WTC11 (cell line): ENCODE results near the gene FBXO41. TPM values are rescaled to one million over a fixed set of nuclear protein-coding genes. Genes with fewer than 3 reads are reported as not detected.

ENCODE experiments used
- CBFB ChIP-seq: sonication (generic); formaldehyde crosslinking; IDR thresholded peaks from 2 replicates; pipeline ENCODE4 v1.8.1; 2022; ENCODE audit warnings: mild to moderate bottlenecking, low read depth, missing genetic modification reagents
- EMX1 ChIP-seq: fragments of 250-450 bp; sonication (Bioruptor Pico); IDR thresholded peaks from 2 replicates; pipeline ENCODE4 v1.8.0; 2021; ENCODE audit warnings: mild to moderate bottlenecking
- ESRRA ChIP-seq: sonication (generic); formaldehyde crosslinking; IDR thresholded peaks from 2 replicates; pipeline ENCODE4 v1.8.1; 2022; ENCODE audit warnings: mild to moderate bottlenecking, missing genetic modification reagents, borderline replicate concordance
- GABPB1 ChIP-seq: sonication (generic); formaldehyde crosslinking; IDR thresholded peaks from 2 replicates; pipeline ENCODE4 v1.8.1; 2023; ENCODE audit warnings: mild to moderate bottlenecking, missing genetic modification reagents
- MYBL2 ChIP-seq: sonication (generic); formaldehyde crosslinking; IDR thresholded peaks from 2 replicates; pipeline ENCODE4 v1.8.1; 2023; ENCODE audit warnings: mild to moderate bottlenecking, moderate library complexity, missing genetic modification reagents
- SMAD3 ChIP-seq: sonication (generic); formaldehyde crosslinking; IDR thresholded peaks from 2 replicates; pipeline ENCODE4 v1.8.0; 2022; ENCODE audit warnings: missing genetic modification reagents, mild to moderate bottlenecking, borderline replicate concordance
- SP1 ChIP-seq: sonication (generic); formaldehyde crosslinking; conservative IDR thresholded peaks from 2 replicates; pipeline ENCODE4 v1.8.1; 2022; ENCODE audit warnings: missing genetic modification reagents
- TEAD4 ChIP-seq: sonication (generic); formaldehyde crosslinking; IDR thresholded peaks from 2 replicates; pipeline ENCODE4 v1.8.0; 2022; ENCODE audit warnings: mild to moderate bottlenecking, missing genetic modification reagents
- ZBTB21 ChIP-seq: sonication (generic); formaldehyde crosslinking; IDR thresholded peaks from 2 replicates; pipeline ENCODE4 v1.8.1; 2023; ENCODE audit warnings: mild to moderate bottlenecking, missing genetic modification reagents, borderline replicate concordance
- ZNF121 ChIP-seq: sonication (generic); formaldehyde crosslinking; IDR thresholded peaks from 2 replicates; pipeline ENCODE4 v1.8.0; 2023; ENCODE audit warnings: missing genetic modification reagents
- ZNF219 ChIP-seq: sonication (generic); formaldehyde crosslinking; IDR thresholded peaks from 2 replicates; pipeline ENCODE4 v1.8.0; 2023; ENCODE audit warnings: missing genetic modification reagents, mild to moderate bottlenecking, borderline replicate concordance
- ZNF416 ChIP-seq: fragments of 250-450 bp; sonication (Bioruptor Pico); IDR thresholded peaks from 2 replicates; pipeline ENCODE4 v1.9.0; 2021; ENCODE audit warnings: mild to moderate bottlenecking, inconsistent platforms
- total RNA-seq: library from RNA; stranded (reverse); gene quantifications from 3 replicates; pipeline ENCODE4 v1.2.3, GENCODE V29; 2021
- TF ChIP-seq, protein P1 (sequence below): sonication (generic); formaldehyde crosslinking; IDR thresholded peaks from 2 replicates; pipeline ENCODE4 v1.8.1; 2023; ENCODE audit warnings: mild to moderate bottlenecking, missing genetic modification reagents, borderline replicate concordance
- TF ChIP-seq, protein P2 (sequence below): sonication (generic); formaldehyde crosslinking; IDR thresholded peaks from 2 replicates; pipeline ENCODE4 v1.8.1; 2023; ENCODE audit warnings: mild to moderate bottlenecking, missing genetic modification reagents, moderate library complexity
- TF ChIP-seq, protein P3 (sequence below): sonication (generic); formaldehyde crosslinking; IDR thresholded peaks from 2 replicates; pipeline ENCODE4 v1.8.1; 2023; ENCODE audit warnings: mild to moderate bottlenecking, missing genetic modification reagents, moderate library complexity
- TF ChIP-seq, protein P4 (sequence below): fragments of 250-450 bp; sonication (Bioruptor Pico); IDR thresholded peaks from 2 replicates; pipeline ENCODE4 v1.9.0; 2021; ENCODE audit warnings: mild to moderate bottlenecking
- TF ChIP-seq, protein P5 (sequence below): sonication (generic); formaldehyde crosslinking; IDR thresholded peaks from 2 replicates; pipeline ENCODE4 v1.8.1; 2022; ENCODE audit warnings: low read depth, mild to moderate bottlenecking, moderate library complexity, missing genetic modification reagents, borderline replicate concordance
- TF ChIP-seq, protein P6 (sequence below): fragments of 250-450 bp; sonication (Bioruptor Pico); IDR thresholded peaks from 2 replicates; pipeline ENCODE4 v1.9.0; 2021; ENCODE audit warnings: mild to moderate bottlenecking, borderline replicate concordance
- TF ChIP-seq, protein P7 (sequence below): sonication (generic); formaldehyde crosslinking; IDR thresholded peaks from 2 replicates; pipeline ENCODE4 v1.8.0; 2023; ENCODE audit warnings: missing genetic modification reagents
- TF ChIP-seq, protein P8 (sequence below): sonication (generic); formaldehyde crosslinking; IDR thresholded peaks from 2 replicates; pipeline ENCODE4 v1.8.1; 2022; ENCODE audit warnings: low read depth, missing genetic modification reagents, borderline replicate concordance
- TF ChIP-seq, protein P9 (sequence below): sonication (generic); formaldehyde crosslinking; IDR thresholded peaks from 2 replicates; pipeline ENCODE4 v1.8.1; 2022; ENCODE audit warnings: missing genetic modification reagents, borderline replicate concordance

The FBXO41 gene
- total RNA-seq, 1 experiment from 2014 or later: 19.2 TPM

DNA sequence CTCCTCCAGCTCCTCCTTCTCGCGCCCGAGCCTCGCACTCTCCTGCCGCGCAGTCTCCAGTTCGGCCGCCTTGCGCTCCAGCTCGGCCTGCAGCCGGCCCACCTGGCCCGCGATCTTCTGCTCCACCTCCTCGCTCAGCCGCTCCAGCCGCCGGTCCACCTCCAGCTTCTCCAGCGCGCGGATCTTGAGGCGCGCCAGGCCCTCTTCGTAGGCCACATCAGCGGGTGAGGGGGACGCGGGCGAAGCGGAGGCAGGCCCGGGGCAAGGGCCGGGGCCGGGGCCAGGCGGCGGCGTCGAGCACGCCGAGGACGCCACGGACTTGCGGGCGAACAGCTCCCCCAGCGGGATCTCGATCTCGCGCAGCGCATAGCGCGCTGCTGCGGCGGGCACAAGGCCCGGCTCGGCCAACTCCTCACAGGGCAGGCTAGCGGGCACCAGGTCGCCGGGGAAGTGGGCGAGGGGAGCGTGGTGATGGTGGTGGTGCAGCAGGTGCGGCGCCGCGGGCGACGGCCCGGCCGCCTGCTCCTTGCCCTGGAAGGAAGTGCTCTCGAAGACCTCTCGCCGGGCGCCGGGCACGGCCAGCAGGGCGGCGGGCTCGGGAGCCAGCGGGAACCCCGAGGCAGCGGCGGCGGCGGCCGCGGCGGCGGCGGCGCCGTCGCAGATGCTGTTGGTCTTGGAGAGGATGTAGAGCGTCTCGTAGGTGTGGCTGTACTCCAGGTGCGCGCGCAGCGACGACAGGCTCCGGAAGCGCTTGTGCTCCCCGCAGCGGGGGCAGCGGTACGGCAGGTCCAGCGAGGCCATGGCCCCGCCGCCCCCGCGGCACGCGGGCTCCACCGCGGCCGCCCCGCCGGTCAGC lies 15.2 kb downstream of the FBXO41 start (continued):
- TF ChIP-seq, protein P1, sequence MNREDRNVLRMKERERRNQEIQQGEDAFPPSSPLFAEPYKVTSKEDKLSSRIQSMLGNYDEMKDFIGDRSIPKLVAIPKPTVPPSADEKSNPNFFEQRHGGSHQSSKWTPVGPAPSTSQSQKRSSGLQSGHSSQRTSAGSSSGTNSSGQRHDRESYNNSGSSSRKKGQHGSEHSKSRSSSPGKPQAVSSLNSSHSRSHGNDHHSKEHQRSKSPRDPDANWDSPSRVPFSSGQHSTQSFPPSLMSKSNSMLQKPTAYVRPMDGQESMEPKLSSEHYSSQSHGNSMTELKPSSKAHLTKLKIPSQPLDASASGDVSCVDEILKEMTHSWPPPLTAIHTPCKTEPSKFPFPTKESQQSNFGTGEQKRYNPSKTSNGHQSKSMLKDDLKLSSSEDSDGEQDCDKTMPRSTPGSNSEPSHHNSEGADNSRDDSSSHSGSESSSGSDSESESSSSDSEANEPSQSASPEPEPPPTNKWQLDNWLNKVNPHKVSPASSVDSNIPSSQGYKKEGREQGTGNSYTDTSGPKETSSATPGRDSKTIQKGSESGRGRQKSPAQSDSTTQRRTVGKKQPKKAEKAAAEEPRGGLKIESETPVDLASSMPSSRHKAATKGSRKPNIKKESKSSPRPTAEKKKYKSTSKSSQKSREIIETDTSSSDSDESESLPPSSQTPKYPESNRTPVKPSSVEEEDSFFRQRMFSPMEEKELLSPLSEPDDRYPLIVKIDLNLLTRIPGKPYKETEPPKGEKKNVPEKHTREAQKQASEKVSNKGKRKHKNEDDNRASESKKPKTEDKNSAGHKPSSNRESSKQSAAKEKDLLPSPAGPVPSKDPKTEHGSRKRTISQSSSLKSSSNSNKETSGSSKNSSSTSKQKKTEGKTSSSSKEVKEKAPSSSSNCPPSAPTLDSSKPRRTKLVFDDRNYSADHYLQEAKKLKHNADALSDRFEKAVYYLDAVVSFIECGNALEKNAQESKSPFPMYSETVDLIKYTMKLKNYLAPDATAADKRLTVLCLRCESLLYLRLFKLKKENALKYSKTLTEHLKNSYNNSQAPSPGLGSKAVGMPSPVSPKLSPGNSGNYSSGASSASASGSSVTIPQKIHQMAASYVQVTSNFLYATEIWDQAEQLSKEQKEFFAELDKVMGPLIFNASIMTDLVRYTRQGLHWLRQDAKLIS (CRISPR knock-in tag): peak; percentile 90; the same call in 1 of the 2 replicates
- TF ChIP-seq CBFB (peak; percentile 87; the same call in 1 of the 2 replicates), ZNF121 (CRISPR knock-in tag) (0 out of 2 replicates have a peak, but pooled peaks have one; percentile 13), ZNF219 (CRISPR knock-in tag) (peak; percentile 85; the same call in 1 of the 2 replicates), GABPB1 (CRISPR knock-in tag) (no peak), TEAD4 (CRISPR knock-in tag) (no peak), EMX1 (CRISPR knock-in tag) (0 out of 2 replicates have a peak, but pooled peaks have one; percentile 37), ESRRA (CRISPR knock-in tag) (peak; percentile 40; the same call in 1 of the 2 replicates), SMAD3 (peak; percentile 85; the same call in 1 of the 2 replicates), ZBTB21 (CRISPR knock-in tag) (peak; percentile 74), SP1 (no peak), ZNF416 (CRISPR knock-in tag) (0 out of 2 replicates have a peak, but pooled peaks have one; percentile 21), MYBL2 (CRISPR knock-in tag) (no peak)
- TF ChIP-seq, protein P2, sequence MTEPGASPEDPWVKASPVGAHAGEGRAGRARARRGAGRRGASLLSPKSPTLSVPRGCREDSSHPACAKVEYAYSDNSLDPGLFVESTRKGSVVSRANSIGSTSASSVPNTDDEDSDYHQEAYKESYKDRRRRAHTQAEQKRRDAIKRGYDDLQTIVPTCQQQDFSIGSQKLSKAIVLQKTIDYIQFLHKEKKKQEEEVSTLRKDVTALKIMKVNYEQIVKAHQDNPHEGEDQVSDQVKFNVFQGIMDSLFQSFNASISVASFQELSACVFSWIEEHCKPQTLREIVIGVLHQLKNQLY (CRISPR knock-in tag): 0 out of 2 replicates have a peak, but pooled peaks have one; percentile 27
- TF ChIP-seq, protein P3, sequence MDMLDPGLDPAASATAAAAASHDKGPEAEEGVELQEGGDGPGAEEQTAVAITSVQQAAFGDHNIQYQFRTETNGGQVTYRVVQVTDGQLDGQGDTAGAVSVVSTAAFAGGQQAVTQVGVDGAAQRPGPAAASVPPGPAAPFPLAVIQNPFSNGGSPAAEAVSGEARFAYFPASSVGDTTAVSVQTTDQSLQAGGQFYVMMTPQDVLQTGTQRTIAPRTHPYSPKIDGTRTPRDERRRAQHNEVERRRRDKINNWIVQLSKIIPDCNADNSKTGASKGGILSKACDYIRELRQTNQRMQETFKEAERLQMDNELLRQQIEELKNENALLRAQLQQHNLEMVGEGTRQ (CRISPR knock-in tag): peak; percentile 6; the same call in 1 of the 2 replicates
- TF ChIP-seq, protein P4, sequence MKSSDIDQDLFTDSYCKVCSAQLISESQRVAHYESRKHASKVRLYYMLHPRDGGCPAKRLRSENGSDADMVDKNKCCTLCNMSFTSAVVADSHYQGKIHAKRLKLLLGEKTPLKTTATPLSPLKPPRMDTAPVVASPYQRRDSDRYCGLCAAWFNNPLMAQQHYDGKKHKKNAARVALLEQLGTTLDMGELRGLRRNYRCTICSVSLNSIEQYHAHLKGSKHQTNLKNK (CRISPR knock-in tag): no peak
- TF ChIP-seq, protein P5, sequence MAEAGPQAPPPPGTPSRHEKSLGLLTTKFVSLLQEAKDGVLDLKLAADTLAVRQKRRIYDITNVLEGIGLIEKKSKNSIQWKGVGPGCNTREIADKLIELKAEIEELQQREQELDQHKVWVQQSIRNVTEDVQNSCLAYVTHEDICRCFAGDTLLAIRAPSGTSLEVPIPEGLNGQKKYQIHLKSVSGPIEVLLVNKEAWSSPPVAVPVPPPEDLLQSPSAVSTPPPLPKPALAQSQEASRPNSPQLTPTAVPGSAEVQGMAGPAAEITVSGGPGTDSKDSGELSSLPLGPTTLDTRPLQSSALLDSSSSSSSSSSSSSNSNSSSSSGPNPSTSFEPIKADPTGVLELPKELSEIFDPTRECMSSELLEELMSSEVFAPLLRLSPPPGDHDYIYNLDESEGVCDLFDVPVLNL (CRISPR knock-in tag): no peak; the same call in 1 of the 2 replicates
- TF ChIP-seq, protein P6, sequence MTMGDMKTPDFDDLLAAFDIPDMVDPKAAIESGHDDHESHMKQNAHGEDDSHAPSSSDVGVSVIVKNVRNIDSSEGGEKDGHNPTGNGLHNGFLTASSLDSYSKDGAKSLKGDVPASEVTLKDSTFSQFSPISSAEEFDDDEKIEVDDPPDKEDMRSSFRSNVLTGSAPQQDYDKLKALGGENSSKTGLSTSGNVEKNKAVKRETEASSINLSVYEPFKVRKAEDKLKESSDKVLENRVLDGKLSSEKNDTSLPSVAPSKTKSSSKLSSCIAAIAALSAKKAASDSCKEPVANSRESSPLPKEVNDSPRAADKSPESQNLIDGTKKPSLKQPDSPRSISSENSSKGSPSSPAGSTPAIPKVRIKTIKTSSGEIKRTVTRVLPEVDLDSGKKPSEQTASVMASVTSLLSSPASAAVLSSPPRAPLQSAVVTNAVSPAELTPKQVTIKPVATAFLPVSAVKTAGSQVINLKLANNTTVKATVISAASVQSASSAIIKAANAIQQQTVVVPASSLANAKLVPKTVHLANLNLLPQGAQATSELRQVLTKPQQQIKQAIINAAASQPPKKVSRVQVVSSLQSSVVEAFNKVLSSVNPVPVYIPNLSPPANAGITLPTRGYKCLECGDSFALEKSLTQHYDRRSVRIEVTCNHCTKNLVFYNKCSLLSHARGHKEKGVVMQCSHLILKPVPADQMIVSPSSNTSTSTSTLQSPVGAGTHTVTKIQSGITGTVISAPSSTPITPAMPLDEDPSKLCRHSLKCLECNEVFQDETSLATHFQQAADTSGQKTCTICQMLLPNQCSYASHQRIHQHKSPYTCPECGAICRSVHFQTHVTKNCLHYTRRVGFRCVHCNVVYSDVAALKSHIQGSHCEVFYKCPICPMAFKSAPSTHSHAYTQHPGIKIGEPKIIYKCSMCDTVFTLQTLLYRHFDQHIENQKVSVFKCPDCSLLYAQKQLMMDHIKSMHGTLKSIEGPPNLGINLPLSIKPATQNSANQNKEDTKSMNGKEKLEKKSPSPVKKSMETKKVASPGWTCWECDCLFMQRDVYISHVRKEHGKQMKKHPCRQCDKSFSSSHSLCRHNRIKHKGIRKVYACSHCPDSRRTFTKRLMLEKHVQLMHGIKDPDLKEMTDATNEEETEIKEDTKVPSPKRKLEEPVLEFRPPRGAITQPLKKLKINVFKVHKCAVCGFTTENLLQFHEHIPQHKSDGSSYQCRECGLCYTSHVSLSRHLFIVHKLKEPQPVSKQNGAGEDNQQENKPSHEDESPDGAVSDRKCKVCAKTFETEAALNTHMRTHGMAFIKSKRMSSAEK (CRISPR knock-in tag): no peak
- TF ChIP-seq, protein P7, sequence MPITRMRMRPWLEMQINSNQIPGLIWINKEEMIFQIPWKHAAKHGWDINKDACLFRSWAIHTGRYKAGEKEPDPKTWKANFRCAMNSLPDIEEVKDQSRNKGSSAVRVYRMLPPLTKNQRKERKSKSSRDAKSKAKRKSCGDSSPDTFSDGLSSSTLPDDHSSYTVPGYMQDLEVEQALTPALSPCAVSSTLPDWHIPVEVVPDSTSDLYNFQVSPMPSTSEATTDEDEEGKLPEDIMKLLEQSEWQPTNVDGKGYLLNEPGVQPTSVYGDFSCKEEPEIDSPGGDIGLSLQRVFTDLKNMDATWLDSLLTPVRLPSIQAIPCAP (CRISPR knock-in tag): peak; percentile 95
- TF ChIP-seq, protein P8, sequence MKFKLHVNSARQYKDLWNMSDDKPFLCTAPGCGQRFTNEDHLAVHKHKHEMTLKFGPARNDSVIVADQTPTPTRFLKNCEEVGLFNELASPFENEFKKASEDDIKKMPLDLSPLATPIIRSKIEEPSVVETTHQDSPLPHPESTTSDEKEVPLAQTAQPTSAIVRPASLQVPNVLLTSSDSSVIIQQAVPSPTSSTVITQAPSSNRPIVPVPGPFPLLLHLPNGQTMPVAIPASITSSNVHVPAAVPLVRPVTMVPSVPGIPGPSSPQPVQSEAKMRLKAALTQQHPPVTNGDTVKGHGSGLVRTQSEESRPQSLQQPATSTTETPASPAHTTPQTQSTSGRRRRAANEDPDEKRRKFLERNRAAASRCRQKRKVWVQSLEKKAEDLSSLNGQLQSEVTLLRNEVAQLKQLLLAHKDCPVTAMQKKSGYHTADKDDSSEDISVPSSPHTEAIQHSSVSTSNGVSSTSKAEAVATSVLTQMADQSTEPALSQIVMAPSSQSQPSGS (CRISPR knock-in tag): peak; percentile 52; the same call in 1 of the 2 replicates
- TF ChIP-seq, protein P9, sequence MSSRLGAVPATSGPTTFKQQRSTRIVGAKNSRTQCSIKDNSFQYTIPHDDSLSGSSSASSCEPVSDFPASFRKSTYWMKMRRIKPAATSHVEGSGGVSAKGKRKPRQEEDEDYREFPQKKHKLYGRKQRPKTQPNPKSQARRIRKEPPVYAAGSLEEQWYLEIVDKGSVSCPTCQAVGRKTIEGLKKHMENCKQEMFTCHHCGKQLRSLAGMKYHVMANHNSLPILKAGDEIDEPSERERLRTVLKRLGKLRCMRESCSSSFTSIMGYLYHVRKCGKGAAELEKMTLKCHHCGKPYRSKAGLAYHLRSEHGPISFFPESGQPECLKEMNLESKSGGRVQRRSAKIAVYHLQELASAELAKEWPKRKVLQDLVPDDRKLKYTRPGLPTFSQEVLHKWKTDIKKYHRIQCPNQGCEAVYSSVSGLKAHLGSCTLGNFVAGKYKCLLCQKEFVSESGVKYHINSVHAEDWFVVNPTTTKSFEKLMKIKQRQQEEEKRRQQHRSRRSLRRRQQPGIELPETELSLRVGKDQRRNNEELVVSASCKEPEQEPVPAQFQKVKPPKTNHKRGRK (CRISPR knock-in tag): no peak
